ENCODE measurements around the gene ST7.
A peak's percentile ranks its signal among the peaks of the same experiment; 100 is the strongest.

Gene ST7

DNA sequence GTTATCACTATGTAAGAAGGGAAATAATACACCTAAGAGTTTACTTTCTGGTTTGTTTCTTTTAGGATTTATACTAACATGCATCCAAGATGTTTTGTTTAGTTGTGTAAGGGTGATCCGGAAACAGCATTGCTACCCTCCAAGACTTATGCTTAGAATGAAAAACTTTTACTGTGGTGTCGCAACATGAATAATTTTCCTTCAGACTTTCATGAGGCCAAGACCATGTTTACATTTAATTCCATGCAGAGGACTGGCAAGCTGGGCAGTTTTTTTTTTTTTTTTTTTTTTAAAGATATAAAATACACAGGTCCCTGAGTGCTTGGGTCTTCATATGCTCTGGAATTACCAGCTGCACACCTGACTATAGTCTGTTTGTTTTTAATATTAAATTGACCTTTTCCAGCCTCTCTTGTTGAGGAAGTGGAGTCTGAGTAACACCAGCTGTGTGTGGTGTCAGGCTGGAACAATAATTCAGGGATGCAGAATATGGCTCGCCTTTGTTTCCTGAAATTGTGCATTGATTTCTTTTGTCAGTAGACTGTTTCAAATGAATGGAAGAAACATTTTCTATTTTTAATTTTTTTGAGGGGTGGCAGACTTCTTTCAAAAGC is 81.7 kb downstream of the ST7 start:
- no peak for DNase-seq

DNA sequence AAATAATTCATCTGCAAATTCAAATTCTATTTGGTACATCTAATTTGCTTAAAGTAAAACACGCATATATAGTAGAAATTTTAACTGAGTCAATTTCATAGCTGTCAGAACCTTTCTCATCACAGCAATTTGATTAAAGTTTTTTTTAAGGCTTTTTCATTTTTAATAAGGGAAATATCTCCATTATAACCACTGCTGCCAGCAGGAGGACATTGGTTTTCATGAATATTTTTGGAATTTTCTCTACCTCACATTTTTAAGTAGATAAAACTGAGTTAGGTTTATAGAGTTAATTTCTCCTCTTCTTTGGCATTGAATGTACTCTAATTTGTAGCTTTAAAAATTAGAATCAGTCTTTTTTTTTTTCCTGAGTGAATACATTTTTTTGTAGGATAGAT is 82.2 kb downstream of the ST7 start:
- DNase-seq: no peak

GRCh38 chr7:117036053-117036669 is 82.9 kb downstream of the ST7 start:
- DNase-seq: no peak

DNA sequence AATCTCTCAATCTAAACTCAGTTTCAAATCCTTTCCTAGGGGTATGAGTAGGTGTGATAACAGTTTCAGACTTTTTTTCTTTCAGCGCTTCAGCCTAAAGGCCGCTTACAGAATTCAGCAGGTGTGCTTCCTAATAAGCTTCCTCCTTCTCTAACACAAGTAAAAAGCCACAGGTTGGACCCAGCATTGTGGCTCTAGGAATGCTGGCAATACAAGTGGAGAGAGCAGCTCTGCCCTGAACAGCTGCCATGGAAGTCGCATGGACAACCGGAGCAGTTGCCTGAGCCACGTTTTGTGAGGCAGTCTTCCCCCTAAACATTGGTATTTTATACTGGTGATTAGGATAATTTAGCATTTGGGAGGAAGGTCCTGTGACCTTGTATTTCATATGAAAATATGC is 83.5 kb downstream of the ST7 start:
- no peak for DNase-seq

GRCh38 chr7:117038408-117038807 is 85.1 kb downstream of the ST7 start:
- DNase-seq: no peak

GRCh38 chr7:117041007-117041406 is 87.7 kb downstream of the ST7 start:
- DNase-seq: peak; percentile 75

DNA sequence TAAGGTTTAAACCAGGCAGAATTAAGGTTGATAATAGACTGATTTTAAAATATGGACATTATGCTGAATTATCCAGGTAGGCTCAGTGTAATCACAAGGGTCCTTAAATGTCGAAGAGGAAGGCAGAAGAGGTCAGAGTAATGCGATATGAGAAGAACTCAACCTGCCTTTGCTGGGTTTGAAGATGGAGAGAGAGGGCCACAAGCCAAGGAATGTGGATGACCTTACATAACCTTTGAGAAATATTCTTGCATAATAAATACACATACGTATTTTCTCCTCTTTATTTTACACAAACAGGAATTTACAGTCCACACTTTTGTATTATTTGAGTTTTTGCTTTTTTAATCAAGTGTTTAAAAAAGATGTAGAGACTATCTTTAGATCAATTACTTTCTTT is 88.5 kb downstream of the ST7 start:
- no peak for DNase-seq

DNA sequence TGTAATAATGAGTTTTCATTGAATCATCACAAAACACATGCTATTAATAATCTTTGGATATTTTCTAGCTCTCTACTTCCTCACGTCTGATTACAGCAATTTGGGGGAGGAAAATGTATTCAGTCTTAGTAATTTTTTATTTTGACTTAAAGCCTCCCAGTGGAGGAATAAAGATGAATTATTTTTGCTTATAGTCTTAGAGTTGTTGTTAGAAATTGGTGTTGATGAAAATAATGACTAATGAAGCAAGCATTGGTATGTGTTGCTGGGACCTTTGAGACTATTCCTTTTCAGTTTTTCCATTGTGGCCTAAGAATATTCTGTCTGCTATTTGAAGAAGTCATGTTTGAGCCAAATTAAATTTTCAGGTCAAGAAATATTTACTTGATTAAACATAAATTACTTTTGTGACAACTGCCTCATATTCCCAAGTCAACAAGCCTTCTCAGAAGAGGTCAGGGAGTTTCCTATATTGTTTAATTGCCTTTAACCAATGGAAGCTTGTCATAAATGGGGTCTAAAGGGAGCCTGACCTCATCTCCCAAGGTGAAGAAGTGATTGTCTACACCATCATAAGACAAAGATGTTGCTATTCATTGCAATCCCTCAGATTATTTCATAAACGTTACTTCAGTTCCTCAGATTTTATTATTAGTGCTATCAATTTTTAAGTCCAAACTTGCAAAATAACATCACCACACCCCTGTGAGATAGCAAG is 90.0 kb downstream of the ST7 start:
- no peak for DNase-seq

GRCh38 chr7:117044664-117045063 is 91.4 kb downstream of the ST7 start:
- DNase-seq: no peak

DNA sequence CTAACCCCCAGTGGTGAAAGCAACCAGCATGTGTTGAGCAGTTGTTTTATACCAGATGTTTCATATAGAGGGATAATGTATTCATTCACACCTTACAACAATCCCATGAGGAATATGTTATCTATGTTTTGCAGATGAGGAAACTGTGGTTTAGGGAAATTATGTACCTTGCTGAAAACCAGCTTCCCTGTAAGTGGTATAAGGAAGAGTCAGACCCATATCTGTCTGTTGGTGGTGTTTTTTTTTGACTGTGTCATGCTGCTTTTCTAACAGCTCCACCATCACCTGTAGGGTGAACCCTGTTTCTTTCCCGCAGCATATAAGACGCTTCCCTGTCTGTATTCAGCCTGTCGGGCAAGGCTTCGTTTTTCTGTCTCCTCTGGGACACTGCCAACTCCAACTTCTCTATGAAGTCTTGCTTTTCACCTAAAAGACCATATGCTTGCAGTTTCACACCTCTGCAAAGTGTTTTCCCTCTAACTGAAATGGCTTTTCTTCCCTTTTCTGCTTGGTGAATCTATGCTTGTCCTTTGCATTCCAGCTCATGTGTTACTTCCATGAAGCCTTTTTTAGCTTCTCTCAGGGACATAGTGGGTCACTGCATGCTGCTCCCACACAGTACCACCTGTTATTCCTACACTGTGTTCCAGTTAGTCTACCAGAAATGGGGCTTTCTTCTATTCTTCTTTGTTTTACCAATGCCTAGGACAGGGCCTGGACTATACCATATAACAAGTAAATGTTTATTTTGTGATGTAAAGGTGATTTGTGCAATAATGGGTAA is 92.8 kb downstream of the ST7 start:
- DNase-seq: no peak

GRCh38 chr7:117047496-117047895 is 94.2 kb downstream of the ST7 start:
- no peak for DNase-seq

DNA sequence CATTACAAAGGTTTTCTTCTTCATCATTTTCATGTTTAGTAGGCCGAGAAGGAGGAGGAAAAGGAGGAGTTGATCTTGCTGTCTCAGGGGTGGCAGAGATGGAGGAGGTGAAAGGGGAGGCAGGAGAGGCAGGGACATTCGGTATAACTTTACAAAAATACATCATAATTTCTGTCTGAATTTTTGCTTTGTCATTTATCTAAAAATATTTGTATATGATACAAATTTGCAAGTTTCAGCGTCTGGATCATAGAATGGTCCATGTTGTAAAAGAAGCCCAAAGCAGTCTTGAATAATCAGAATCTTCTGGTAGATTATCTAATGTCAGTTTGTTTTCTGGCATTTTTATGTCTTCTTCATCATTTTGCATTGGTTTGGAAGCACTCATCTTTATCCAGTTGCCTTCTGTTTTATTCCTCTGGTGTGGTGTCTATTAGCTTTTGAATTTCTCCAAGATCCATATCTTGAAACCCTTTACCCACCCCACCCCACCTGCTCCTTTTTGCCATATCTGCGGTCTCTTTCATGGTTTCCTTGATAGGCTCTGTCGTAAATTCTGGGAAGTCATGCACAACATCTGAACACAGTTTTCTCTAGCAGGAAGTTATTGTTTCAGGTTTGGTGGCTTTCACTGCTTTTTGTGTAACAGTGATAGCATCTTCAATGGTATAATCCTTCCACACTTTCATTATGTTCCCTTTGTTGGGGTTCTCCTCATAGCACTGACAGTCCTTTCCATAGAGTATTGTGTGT is 95.0 kb downstream of the ST7 start:
- DNase-seq: peak; percentile 57

GRCh38 chr7:117048882-117049281 is 95.6 kb downstream of the ST7 start:
- no peak for DNase-seq

DNA sequence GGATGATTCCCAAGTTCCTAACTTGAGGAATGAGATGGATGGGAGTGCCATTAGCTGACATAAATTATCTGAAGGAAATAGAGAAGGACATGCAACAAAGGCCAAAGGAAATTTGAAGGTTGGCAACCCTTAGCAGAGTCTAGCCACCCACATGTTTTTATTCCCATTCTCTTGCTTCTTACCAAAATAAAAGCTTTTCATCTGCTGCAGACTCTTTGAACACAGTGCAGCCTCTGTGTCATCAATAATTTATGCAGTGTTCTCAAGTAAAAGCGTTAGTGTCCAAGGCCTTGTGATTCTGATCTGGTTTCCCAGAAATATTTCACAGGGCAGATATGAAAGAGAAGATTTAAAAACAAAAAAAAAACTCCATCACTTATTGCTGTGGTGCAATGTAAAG is 98.5 kb downstream of the ST7 start:
- DNase-seq: no peak

DNA sequence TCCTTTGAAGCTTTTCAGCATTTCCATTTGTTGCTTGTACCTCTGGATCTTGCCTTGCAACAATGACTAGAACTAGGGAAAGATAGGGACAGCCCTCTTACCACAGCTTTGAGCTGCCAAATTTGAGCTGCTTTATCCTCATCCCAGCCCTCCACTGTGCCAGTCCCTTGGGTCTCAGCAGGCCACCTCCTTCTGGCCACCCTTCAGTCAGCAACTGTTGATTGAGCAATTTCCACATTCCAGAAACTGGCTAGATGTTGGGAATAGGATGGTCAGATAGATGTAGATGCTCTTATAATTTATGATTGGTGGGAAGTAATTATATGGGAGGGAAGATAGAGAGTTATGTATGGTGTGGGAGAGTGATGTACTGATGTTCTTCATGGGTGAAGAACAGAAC is 100.1 kb downstream of the ST7 start:
- DNase-seq: no peak

GRCh38 chr7:117061751-117062150 is 108.5 kb downstream of the ST7 start:
- no peak for DNase-seq

GRCh38 chr7:117062300-117062699 is 109.0 kb downstream of the ST7 start:
- DNase-seq: no peak

DNA sequence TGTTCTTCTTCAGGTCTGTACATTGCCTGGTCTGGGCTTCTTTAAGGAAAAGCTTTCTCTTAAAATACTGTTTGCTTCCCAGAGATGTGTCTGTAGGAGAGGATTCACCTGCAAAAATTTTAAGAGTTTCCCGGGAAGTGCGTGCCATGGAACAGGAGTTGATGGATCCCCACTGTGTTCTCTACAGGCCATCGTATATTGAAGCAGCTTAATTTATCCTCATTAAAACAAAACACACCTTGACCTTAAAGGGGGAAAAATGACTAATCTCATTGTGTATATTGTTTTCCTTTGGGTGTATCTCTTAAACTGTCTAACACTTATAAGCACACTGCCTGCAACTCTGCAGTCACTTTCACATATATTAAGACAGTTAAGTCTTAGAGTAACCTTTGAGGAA is 111.4 kb downstream of the ST7 start:
- no peak for DNase-seq

- DNase-seq: no peak
Observed at GRCh38 chr7:117065571-117066150, 112.4 kb downstream of the ST7 start.

DNA sequence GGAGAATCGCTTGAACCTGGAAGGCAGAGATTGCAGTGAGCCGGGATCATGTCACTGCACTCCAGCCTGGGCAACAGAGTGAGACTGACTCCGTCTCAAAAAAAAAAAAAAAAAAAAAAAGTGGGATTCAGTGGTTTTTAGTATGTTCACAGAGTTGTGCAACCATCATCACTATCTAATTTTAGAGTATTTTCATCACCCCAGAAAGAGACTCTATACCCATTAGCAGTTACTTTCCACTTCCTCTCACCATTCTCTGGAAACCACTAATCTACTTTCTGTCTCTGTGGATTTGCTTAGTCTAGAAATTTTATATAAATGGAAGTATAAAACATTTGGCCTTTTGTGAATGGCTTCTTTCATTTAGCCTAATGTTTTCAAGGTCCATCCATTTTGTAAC is 113.4 kb downstream of the ST7 start:
- DNase-seq: peak; percentile 95

DNA sequence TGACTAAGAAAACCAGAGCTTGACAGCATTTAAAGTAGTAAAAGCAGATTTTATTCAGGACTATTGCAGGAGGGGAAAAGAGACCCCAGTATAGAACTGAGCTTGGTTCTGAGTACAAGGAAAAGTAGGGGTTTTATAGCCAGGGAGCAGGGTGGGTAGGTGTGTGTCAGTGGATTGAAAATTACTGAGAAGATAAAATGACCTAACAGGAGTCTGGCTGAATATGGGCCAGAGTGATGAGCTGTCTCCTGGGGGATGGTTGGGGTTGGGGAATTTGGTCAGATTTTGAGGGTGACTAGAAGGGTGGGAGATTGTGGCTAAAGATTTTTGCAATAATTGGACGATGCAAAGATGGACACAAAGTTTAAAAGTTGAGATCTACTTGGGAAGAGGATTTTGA is 114.0 kb downstream of the ST7 start:
- no peak for DNase-seq

GRCh38 chr7:117068511-117069145 is 115.3 kb downstream of the ST7 start:
- DNase-seq: no peak

Data from MV-4-11 (cell line).